H1 (cell line): Measurements from ENCODE around the gene WDR33. TPM values are rescaled to one million over a fixed set of nuclear protein-coding genes. Genes with fewer than 3 reads are reported as not detected.

Source experiments
- CTBP2 ChIP-seq: IDR thresholded peaks from 2 replicates; pipeline ENCODE4 v1.7.0; 2011; ENCODE audit warnings: borderline replicate concordance, mild to moderate bottlenecking, moderate library complexity, mixed read lengths, low read length; ENCODE audit not compliant: insufficient read depth, insufficient read length
- polyA plus RNA-seq, 7 experiments: library from polyadenylated mRNA; depleted of rRNA in 3 of 7; stranded (reverse) in 5 of 7; unstranded in 2 of 7; fragments of >200 nt in 5 of 7; fragments of 200-250 nt in 2 of 7; gene quantifications; 1 replicate in 5 of 7; 2 replicates in 1 of 7; 4 replicates in 1 of 7; pipeline versions ENCODE4 v1.2.1 to v1.2.3, GENCODE V29; 2011 to 2013; ENCODE audit warnings: missing spikeins in 2 of 7, mixed read lengths in 2 of 7
- total RNA-seq: library from RNA; stranded (reverse); fragmentation: NEBNext Ultra II Directional; extraction: Animal tissue kit (Norgen Biotek cat#: 25700); gene quantifications from 2 replicates; pipeline ENCODE4 v1.2.1, GENCODE V29; 2021

Gene WDR33
- total and polyA plus RNA-seq, 2 of the 8 experiments (the other 6 are each of a cell fraction or from before 2014, with no cell fraction given) = 18.1 to 82.7 TPM

- no peak for TF ChIP-seq CTBP2
- TF ChIP-seq, all 59 proteins: peak for 0
Observed at GRCh38 chr2:127683757-127684156, 127.2 kb downstream of the WDR33 start (continued).
